ENCODE data around the gene GRIP2.

Gene GRIP2

DNA sequence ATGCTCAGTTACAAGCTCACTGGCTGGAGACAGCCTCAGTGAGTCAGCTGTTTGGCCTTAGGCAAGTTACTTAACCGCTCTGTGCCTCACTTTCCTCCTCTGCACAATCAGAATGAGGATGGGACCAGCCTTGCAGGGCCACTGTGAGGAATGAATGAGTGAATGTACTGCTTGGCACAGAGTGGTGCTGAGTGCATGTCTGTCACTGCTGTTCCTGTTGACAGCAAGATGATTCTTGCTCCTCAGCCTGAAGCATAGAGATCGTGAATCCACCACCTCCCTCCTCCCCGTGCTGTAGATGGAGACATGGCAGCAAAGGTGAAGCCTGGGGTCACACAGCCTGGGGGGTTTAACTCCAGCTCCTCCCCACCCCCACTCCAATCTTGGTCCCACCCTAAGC, 14.6 kb upstream of the GRIP2 start:
- no peak overlapping the region for H3K27ac ChIP-seq (ENCODE audit: low read depth, low read length)
- peaks cover 6 to 17% of the 10 kb centered on the region in 2 experiments for H3K4me1 ChIP-seq (ENCODE audit: control insufficient read depth in 1 of 2, insufficient read depth in 2 of 2, low read length in 2 of 2)
- no peaks in the 10 kb centered on the region for H3K9me3 ChIP-seq (ENCODE audit: insufficient read depth, low read depth, low read length)
- no peak overlapping the region for H3K23ac ChIP-seq (ENCODE audit: low read length)
- H3K79me2 ChIP-seq (ENCODE audit: control insufficient read depth, insufficient read depth, low read length, poor library complexity): no peaks in the 10 kb centered on the region
- no peak overlapping the region for H3K4ac ChIP-seq (ENCODE audit: low read depth, low read length)
- H4K12ac ChIP-seq (ENCODE audit: low read depth, low read length): no peak overlapping the region
- no peak overlapping the region for H2BK120ac ChIP-seq (ENCODE audit: insufficient read depth, low read length, poor library complexity)
- no peak overlapping the region for H3K18ac ChIP-seq (ENCODE audit: low read length)
- no peak overlapping the region for H3K14ac ChIP-seq (ENCODE audit: low read length)
- no peak overlapping the region for H4K8ac ChIP-seq (ENCODE audit: low read depth, low read length)
- no peak overlapping the region for H2AK5ac ChIP-seq (ENCODE audit: low read length)
- no peak overlapping the region for H3K4me3 ChIP-seq (ENCODE audit: low read depth, low read length)
- H3K36me3 ChIP-seq (ENCODE audit: control insufficient read depth in 1 of 2, insufficient read depth in 2 of 2, low read length in 2 of 2): no peaks in the 10 kb centered on the region
- no peak overlapping the region for H3K9ac ChIP-seq (ENCODE audit: low read length)
- H3K27me3 ChIP-seq (ENCODE audit: insufficient read depth, low read length): no peaks in the 10 kb centered on the region
- no peak for DNase-seq
- no peak overlapping the region for H2AFZ ChIP-seq (ENCODE audit: insufficient read depth, low read length, poor library complexity)
- H2BK12ac ChIP-seq (ENCODE audit: low read length): no peak overlapping the region
- no peak overlapping the region for H4K91ac ChIP-seq (ENCODE audit: low read depth, low read length)
- H2BK5ac ChIP-seq (ENCODE audit: low read depth, low read length, poor library complexity): no peak overlapping the region
- WGBS (ENCODE audit: extremely low coverage, insufficient coverage, insufficient read length): no CpG with 5 or more reads among the region's 3 CpGs
- no peak overlapping the region for H3K4me2 ChIP-seq (ENCODE audit: low read length)
- no peaks in the 10 kb centered on the region for H3K79me1 ChIP-seq (ENCODE audit: low read length)

DNA sequence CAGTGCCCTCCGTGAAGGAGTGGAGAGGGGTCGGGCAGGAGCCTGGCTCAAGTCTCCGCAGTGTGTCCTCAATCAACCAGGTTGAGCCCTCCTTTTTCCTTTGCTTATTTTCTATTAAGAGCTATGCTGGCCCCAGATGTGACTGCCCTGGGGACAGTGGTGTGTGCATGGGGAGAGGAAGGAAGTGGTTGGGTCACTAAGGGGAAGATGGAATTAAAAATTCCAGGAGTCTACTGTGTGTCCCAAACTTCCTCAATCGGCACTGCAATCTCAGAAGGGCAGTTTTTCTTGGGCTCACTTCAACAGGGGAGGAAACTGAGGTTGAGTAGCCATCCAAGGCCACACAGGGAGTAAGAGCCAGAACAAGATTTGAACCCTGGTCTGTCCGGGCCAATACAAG, 13.7 kb upstream of the GRIP2 start:
- Histone ChIP-seq H3K4me2 (ENCODE audit: low read length) (no peak overlapping the region), H2BK5ac (ENCODE audit: low read depth, low read length, poor library complexity) (no peak overlapping the region), H2BK120ac (ENCODE audit: insufficient read depth, low read length, poor library complexity) (no peak overlapping the region), H4K8ac (ENCODE audit: low read depth, low read length) (no peak overlapping the region), H3K9ac (ENCODE audit: low read length) (no peak overlapping the region), H3K9me3 (ENCODE audit: insufficient read depth, low read depth, low read length) (no peaks in the 10 kb centered on the region), H3K79me2 (ENCODE audit: control insufficient read depth, insufficient read depth, low read length, poor library complexity) (no peaks in the 10 kb centered on the region), H2AFZ (ENCODE audit: insufficient read depth, low read length, poor library complexity) (no peak overlapping the region), H3K27ac (ENCODE audit: low read depth, low read length) (no peak overlapping the region), H2BK12ac (ENCODE audit: low read length) (no peak overlapping the region), H3K23ac (ENCODE audit: low read length) (no peak overlapping the region), H3K4me3 (ENCODE audit: low read depth, low read length) (no peak overlapping the region), H4K91ac (ENCODE audit: low read depth, low read length) (no peak overlapping the region), H3K79me1 (ENCODE audit: low read length) (no peaks in the 10 kb centered on the region), H3K27me3 (ENCODE audit: insufficient read depth, low read length) (no peaks in the 10 kb centered on the region), H2AK5ac (ENCODE audit: low read length) (no peak overlapping the region), H3K4me1 (ENCODE audit: control insufficient read depth in 1 of 2, insufficient read depth in 2 of 2, low read length in 2 of 2) (peaks cover 6 to 17% of the 10 kb centered on the region in 2 experiments), H3K4ac (ENCODE audit: low read depth, low read length) (no peak overlapping the region), H3K14ac (ENCODE audit: low read length) (no peak overlapping the region), H3K36me3 (ENCODE audit: control insufficient read depth in 1 of 2, insufficient read depth in 2 of 2, low read length in 2 of 2) (no peaks in the 10 kb centered on the region), H3K18ac (ENCODE audit: low read length) (no peak overlapping the region), H4K12ac (ENCODE audit: low read depth, low read length) (no peak overlapping the region)
- no peak for DNase-seq
- WGBS (ENCODE audit: extremely low coverage, insufficient coverage, insufficient read length): no CpG with 5 or more reads among the region's 5 CpGs

DNA sequence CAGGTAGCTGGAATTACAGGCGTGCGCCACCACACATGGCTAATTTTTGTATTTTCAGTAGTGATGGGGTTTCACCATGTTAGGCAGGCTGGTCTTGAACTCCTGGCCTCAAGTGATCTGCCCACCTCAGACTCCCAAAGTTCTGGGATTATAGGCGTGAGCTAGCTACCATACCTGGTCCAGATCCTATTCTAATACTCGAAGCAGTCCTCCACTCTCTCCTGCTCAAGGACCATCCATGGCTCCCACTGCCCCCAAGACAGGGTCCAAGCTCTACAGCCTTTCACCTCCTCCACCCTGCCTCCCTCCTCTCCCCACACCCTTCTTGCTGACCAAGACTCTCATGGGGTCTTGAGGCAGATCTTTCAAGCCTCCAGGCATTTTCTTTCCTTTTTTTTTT, 12.6 kb upstream of the GRIP2 start:
- H3K23ac ChIP-seq (ENCODE audit: low read length): no peak overlapping the region
- H2AFZ ChIP-seq (ENCODE audit: insufficient read depth, low read length, poor library complexity): no peak overlapping the region
- H4K8ac ChIP-seq (ENCODE audit: low read depth, low read length): no peak overlapping the region
- no peak overlapping the region for H2BK120ac ChIP-seq (ENCODE audit: insufficient read depth, low read length, poor library complexity)
- H4K91ac ChIP-seq (ENCODE audit: low read depth, low read length): no peak overlapping the region
- no peak overlapping the region for H4K12ac ChIP-seq (ENCODE audit: low read depth, low read length)
- H3K27ac ChIP-seq (ENCODE audit: low read depth, low read length): no peak overlapping the region
- H3K36me3 ChIP-seq (ENCODE audit: control insufficient read depth in 1 of 2, insufficient read depth in 2 of 2, low read length in 2 of 2): no peaks in the 10 kb centered on the region
- WGBS (ENCODE audit: extremely low coverage, insufficient coverage, insufficient read length): no CpG with 5 or more reads among the region's 4 CpGs
- H3K14ac ChIP-seq (ENCODE audit: low read length): no peak overlapping the region
- H3K79me1 ChIP-seq (ENCODE audit: low read length): no peaks in the 10 kb centered on the region
- H3K4me3 ChIP-seq (ENCODE audit: low read depth, low read length): no peak overlapping the region
- no peak overlapping the region for H2BK5ac ChIP-seq (ENCODE audit: low read depth, low read length, poor library complexity)
- H3K79me2 ChIP-seq (ENCODE audit: control insufficient read depth, insufficient read depth, low read length, poor library complexity): no peaks in the 10 kb centered on the region
- H3K4ac ChIP-seq (ENCODE audit: low read depth, low read length): no peak overlapping the region
- no peaks in the 10 kb centered on the region for H3K9me3 ChIP-seq (ENCODE audit: insufficient read depth, low read depth, low read length)
- no peaks in the 10 kb centered on the region for H3K27me3 ChIP-seq (ENCODE audit: insufficient read depth, low read length)
- no peak overlapping the region for H3K18ac ChIP-seq (ENCODE audit: low read length)
- no peak overlapping the region for H2BK12ac ChIP-seq (ENCODE audit: low read length)
- H2AK5ac ChIP-seq (ENCODE audit: low read length): no peak overlapping the region
- DNase-seq: no peak
- H3K4me2 ChIP-seq (ENCODE audit: low read length): no peak overlapping the region
- H3K4me1 ChIP-seq (ENCODE audit: control insufficient read depth in 1 of 2, insufficient read depth in 2 of 2, low read length in 2 of 2): peaks cover 6 to 17% of the 10 kb centered on the region in 2 experiments
- no peak overlapping the region for H3K9ac ChIP-seq (ENCODE audit: low read length)

DNA sequence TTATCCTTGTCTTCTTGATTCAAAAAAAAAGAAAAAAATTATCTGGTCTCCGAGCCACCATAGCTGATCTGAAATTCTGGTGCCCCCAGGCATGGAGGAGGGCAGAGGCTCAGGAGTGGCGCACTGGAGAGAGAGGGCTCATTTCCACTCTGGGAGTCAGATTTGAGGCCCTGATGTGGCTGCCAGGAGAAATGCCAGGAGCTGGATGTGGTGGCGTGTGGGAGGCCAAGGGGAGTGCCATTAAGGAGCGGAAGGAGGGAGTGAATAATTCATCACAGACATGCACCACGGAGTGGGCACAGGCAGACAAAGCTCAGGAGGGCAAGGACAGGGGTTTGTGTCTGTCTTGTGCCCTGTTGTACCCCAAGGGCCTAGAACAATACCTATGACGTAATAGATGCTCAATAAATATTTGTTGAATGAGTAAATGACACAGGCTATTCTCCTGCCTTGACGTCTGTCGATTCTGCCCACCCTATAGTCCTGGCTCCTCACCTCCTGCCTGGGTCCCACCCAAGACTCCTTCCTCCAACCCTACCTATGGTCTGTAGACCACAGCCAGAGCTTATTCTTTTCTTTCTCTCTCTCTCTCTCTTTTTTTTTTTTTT, 12.0 kb upstream of the GRIP2 start:
- Histone ChIP-seq H3K9me3 (ENCODE audit: insufficient read depth, low read depth, low read length) (no peaks in the 10 kb centered on the region), H3K36me3 (ENCODE audit: control insufficient read depth in 1 of 2, insufficient read depth in 2 of 2, low read length in 2 of 2) (no peaks in the 10 kb centered on the region), H3K4ac (ENCODE audit: low read depth, low read length) (no peak overlapping the region), H2AFZ (ENCODE audit: insufficient read depth, low read length, poor library complexity) (no peak overlapping the region), H3K27me3 (ENCODE audit: insufficient read depth, low read length) (no peaks in the 10 kb centered on the region), H2BK120ac (ENCODE audit: insufficient read depth, low read length, poor library complexity) (no peak overlapping the region), H3K27ac (ENCODE audit: low read depth, low read length) (no peak overlapping the region), H4K12ac (ENCODE audit: low read depth, low read length) (no peak overlapping the region), H3K79me1 (ENCODE audit: low read length) (no peaks in the 10 kb centered on the region), H4K8ac (ENCODE audit: low read depth, low read length) (no peak overlapping the region), H3K4me1 (ENCODE audit: control insufficient read depth in 1 of 2, insufficient read depth in 2 of 2, low read length in 2 of 2) (peaks cover 6 to 17% of the 10 kb centered on the region in 2 experiments), H3K4me2 (ENCODE audit: low read length) (no peak overlapping the region), H3K79me2 (ENCODE audit: control insufficient read depth, insufficient read depth, low read length, poor library complexity) (no peaks in the 10 kb centered on the region), H3K4me3 (ENCODE audit: low read depth, low read length) (no peak overlapping the region), H3K18ac (ENCODE audit: low read length) (no peak overlapping the region), H3K23ac (ENCODE audit: low read length) (no peak overlapping the region), H2AK5ac (ENCODE audit: low read length) (no peak overlapping the region), H4K91ac (ENCODE audit: low read depth, low read length) (no peak overlapping the region), H3K14ac (ENCODE audit: low read length) (no peak overlapping the region), H2BK5ac (ENCODE audit: low read depth, low read length, poor library complexity) (no peak overlapping the region), H3K9ac (ENCODE audit: low read length) (no peak overlapping the region), H2BK12ac (ENCODE audit: low read length) (no peak overlapping the region)
- no peak for DNase-seq
- no CpG with 5 or more reads among the region's 8 CpGs for WGBS (ENCODE audit: extremely low coverage, insufficient coverage, insufficient read length)
